Measurements from ENCODE around the gene SEC24D.

The SEC24D gene

DNA sequence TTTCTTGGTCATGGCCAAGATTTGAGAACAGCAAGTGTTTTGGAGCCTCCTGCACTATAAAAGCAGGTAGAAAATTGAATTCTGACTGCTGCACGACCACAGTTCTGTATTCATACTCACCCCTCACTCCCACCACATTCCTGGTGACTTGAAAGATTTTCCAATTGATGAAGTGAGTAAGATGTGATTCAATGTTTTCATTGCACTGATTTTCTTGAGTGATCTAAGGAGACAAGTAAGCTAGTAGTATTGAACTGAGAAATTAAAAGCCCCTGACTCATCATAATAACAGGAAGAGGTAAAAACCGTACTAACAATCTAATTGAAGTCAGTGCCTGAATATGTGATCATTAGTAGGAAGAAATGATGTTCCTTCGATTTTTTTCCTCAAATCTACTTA lies 6.1 kb upstream of the SEC24D start:
- Histone ChIP-seq H3K27me3 (ENCODE audit: control insufficient read depth in 1 of 2, insufficient read depth in 2 of 2, low read length in 2 of 2) (no peaks in the 10 kb centered on the region), H3K4me3 (ENCODE audit: low read length in 2 of 2) (no peak overlapping the region), H3K36me3 (ENCODE audit: control insufficient read depth in 2 of 2, insufficient read depth in 2 of 2, low read length in 2 of 2) (no peaks in the 10 kb centered on the region), H3K9ac (ENCODE audit: low read length in 2 of 2) (no peak overlapping the region), H3K27ac (ENCODE audit: low read length) (no peak overlapping the region), H3K4me1 (ENCODE audit: control insufficient read depth, insufficient read depth, low read length) (no peaks in the 10 kb centered on the region), H3K9me3 (ENCODE audit: control insufficient read depth in 2 of 2, low read length in 2 of 2) (no peaks in the 10 kb centered on the region)

DNA sequence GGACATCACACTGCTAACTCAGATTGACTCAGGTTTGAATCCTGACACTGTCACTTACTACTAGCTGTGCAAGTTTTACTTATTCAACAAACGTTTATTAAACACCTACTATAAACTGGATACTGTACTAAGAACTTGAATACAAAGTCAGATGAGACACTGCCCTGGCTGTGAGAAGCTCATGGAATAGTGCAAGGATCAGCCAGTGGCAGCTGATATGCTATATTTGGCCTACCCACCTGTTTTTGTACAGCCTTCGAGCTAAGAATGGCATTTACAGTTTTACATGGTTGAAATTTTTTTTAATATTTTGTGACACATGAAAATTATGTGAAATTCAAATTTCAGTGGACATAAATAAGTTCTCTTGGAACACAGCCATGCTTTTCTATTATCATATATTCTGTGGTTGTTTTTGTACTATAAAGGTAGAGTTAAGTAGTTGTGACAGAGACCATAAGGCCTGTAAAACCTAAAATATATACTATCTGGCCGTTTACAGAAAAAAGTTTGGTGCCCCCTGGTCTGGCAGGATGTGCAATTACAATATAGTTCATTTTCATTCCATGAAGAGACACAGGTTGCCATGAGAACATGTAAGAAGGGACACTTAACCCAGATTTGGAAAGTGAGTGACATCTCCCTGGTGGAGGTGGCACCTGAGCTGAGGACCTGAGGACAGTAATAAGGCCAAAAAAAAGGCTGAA lies 3.4 kb upstream of the SEC24D start:
- Histone ChIP-seq H3K4me3 (ENCODE audit: low read length in 2 of 2) (no peak overlapping the region), H3K36me3 (ENCODE audit: control insufficient read depth in 2 of 2, insufficient read depth in 2 of 2, low read length in 2 of 2) (no peaks in the 10 kb centered on the region), H3K4me1 (ENCODE audit: control insufficient read depth, insufficient read depth, low read length) (peaks cover 9% of the 10 kb centered on the region), H3K27me3 (ENCODE audit: control insufficient read depth in 1 of 2, insufficient read depth in 2 of 2, low read length in 2 of 2) (no peaks in the 10 kb centered on the region), H3K9me3 (ENCODE audit: control insufficient read depth in 2 of 2, low read length in 2 of 2) (no peaks in the 10 kb centered on the region), H3K27ac (ENCODE audit: low read length) (no peak overlapping the region), H3K9ac (ENCODE audit: low read length in 2 of 2) (no peak overlapping the region)

DNA sequence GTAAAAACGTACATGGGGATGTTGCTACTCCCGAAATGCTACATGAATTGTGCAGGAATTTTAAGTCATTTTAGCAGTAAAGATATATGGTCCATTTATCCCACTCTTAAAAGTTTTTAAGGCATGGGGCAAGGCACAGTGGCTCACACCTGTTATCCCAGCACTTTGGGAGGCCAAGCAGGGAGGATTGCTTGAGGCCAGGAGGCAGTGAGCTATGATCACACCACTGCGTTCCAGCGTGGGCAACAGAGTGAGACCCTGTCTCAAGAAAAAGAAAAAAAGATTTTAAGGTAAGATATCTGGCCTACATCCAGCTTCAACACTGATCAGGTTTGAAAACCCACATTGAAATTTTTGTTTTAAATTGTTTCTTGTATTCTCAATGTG lies 1.2 kb upstream of the SEC24D start:
- H3K9me3 ChIP-seq (ENCODE audit: control insufficient read depth in 2 of 2, low read length in 2 of 2): no peaks in the 10 kb centered on the region
- no peak overlapping the region for H3K27ac ChIP-seq (ENCODE audit: low read length)
- H3K4me3 ChIP-seq (ENCODE audit: low read length in 2 of 2): no peak overlapping the region
- H3K4me1 ChIP-seq (ENCODE audit: control insufficient read depth, insufficient read depth, low read length): peaks cover 9% of the 10 kb centered on the region
- peaks cover 3 to 6% of the 10 kb centered on the region in 2 donors for H3K36me3 ChIP-seq (ENCODE audit: control insufficient read depth in 2 of 2, insufficient read depth in 2 of 2, low read length in 2 of 2)
- H3K27me3 ChIP-seq (ENCODE audit: control insufficient read depth in 1 of 2, insufficient read depth in 2 of 2, low read length in 2 of 2): no peaks in the 10 kb centered on the region
- no peak overlapping the region for H3K9ac ChIP-seq (ENCODE audit: low read length in 2 of 2)

DNA sequence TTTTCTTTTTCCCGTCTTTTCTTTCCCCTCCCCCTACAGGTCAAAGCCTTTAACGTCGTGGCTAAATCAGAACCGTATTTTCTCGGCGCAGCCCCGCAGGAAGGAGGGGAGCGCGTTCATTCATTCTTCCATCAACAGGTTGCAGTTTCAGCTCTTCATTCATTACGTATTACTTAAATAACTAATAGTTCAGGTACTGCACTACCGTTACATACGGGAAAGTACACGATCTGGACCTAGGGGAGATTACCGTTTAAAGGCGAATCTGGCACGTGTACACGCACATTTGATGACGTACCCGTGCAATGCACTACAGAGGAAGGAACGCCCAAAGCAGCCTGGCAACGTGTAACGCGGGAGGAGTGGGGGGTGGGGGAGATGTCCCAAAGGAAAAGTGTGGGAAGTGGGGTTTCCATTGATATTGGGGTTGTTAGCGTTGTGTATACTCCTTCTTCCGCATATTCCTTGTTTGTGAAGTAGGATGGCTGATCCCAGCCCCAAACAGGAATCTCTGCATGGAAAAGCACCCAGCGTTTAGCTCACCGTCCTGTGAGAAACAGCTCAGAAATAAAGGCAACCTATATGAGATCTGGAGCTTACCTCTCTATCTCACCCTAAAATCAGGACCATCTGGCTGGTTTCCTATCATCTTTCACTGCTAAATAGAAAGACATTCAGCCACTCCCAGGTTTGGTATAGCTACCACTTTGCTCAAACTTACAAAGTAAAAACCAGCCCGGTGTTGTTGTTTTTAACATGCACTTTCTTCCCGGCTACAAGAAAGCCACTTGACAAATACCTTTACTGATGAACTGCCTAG lies 585 bp upstream of the SEC24D start:
- H3K4me1 ChIP-seq (ENCODE audit: control insufficient read depth, insufficient read depth, low read length): peaks cover 9% of the 10 kb centered on the region
- no peaks in the 10 kb centered on the region for H3K27me3 ChIP-seq (ENCODE audit: control insufficient read depth in 1 of 2, insufficient read depth in 2 of 2, low read length in 2 of 2)
- H3K4me3 ChIP-seq (ENCODE audit: low read length in 2 of 2): peak overlapping the region; percentile 90 to 91
- peak overlapping the region; percentile 58 for H3K27ac ChIP-seq (ENCODE audit: low read length)
- peaks cover 3 to 10% of the 10 kb centered on the region in 2 donors for H3K36me3 ChIP-seq (ENCODE audit: control insufficient read depth in 2 of 2, insufficient read depth in 2 of 2, low read length in 2 of 2)
- no peaks in the 10 kb centered on the region for H3K9me3 ChIP-seq (ENCODE audit: control insufficient read depth in 2 of 2, low read length in 2 of 2)
- H3K9ac ChIP-seq (ENCODE audit: low read length in 2 of 2): peak overlapping the region; percentile 85 to 88

DNA sequence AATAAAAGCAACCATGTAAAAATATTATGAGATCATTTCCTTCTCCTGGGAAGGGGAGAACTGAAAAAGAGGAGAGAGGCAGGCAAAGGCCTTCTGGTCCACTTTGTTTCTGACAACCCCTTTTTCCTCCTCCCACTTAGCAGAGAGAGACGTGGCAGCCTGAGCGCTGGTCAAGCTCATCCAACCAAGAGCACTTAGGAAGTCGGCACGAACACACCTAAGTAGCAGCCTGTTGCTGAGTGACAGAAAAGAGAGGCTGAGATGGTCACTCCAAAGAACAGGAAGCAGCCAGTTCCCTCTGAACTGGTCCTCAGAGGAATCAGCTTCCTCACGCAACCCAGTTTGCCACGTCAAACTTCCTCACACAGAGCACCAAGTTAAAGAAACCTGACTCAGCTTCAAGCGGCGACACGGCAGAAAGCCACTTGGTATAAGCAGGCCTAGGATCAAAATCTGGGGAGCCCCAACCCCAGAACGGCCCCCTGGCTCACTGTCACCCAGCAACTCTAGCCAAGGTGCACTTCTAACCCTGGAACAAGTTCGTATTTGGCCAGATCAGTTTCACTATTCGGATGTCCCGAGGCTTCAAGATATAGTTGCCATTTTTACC lies 861 bp downstream of the SEC24D start:
- Histone ChIP-seq H3K27me3 (ENCODE audit: control insufficient read depth in 1 of 2, insufficient read depth in 2 of 2, low read length in 2 of 2) (no peaks in the 10 kb centered on the region), H3K4me1 (ENCODE audit: control insufficient read depth, insufficient read depth, low read length) (peaks cover 9% of the 10 kb centered on the region), H3K27ac (ENCODE audit: low read length) (peak overlapping the region; percentile 87), H3K9me3 (ENCODE audit: control insufficient read depth in 2 of 2, low read length in 2 of 2) (no peaks in the 10 kb centered on the region), H3K36me3 (ENCODE audit: control insufficient read depth in 2 of 2, insufficient read depth in 2 of 2, low read length in 2 of 2) (peaks cover 3 to 17% of the 10 kb centered on the region in 2 donors), H3K9ac (ENCODE audit: low read length in 2 of 2) (peak overlapping the region; percentile 85 to 90), H3K4me3 (ENCODE audit: low read length in 2 of 2) (peak overlapping the region; percentile 88 to 90)

DNA sequence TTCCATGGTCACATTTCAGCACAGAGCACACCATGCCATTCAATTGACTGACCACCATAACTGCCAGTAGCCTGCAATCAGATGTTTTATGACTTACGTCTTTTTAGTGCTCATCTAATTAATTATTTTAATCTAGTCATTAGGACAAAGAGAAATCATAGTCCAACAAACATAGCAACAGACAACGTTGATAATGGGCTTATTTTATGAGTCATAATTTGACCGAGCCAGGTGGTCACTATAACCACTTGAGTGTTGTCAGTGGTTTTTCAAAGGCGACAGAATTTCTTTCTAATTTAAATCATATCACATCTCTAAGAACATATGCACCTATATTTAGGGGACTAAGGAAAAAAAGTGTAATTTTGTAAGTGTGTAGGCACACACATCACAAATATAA lies 1.9 kb downstream of the SEC24D start:
- Histone ChIP-seq H3K9ac (ENCODE audit: low read length in 2 of 2) (no peak overlapping the region), H3K27me3 (ENCODE audit: control insufficient read depth in 1 of 2, insufficient read depth in 2 of 2, low read length in 2 of 2) (no peaks in the 10 kb centered on the region), H3K27ac (ENCODE audit: low read length) (no peak overlapping the region), H3K36me3 (ENCODE audit: control insufficient read depth in 2 of 2, insufficient read depth in 2 of 2, low read length in 2 of 2) (peaks cover 3 to 21% of the 10 kb centered on the region in 2 donors), H3K4me1 (ENCODE audit: control insufficient read depth, insufficient read depth, low read length) (peaks cover 9% of the 10 kb centered on the region), H3K9me3 (ENCODE audit: control insufficient read depth in 2 of 2, low read length in 2 of 2) (no peaks in the 10 kb centered on the region), H3K4me3 (ENCODE audit: low read length in 2 of 2) (no peak overlapping the region)

DNA sequence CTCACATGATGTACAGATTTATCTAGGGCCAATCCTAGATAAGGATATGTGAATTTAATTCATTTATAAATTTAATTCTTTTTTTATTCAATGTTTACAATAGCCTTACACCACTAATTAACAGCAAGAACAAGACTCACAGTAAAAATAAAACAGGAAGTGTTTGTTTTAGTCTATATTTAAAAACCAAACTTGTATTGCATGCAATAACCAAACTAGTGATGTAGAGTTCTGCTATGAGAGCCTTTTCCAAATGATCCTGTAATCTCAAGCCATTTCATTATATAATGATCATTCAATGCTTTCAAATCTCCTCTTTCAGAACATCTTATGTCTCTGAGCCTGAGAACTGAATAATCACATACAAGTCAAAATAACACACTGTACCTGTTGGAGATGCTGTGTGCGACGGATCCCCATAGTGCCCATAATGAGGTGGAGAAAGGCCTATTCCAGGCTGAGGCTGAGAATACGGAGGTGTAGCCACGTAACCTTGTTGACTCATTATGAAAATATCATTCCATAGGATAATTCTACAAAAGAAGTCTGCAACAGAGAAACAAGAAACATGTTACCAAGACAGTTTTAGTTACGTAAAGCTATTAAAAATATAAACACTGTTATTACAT lies 2.6 kb downstream of the SEC24D start:
- Histone ChIP-seq H3K4me3 (ENCODE audit: low read length in 2 of 2) (no peak overlapping the region), H3K4me1 (ENCODE audit: control insufficient read depth, insufficient read depth, low read length) (peaks cover 9% of the 10 kb centered on the region), H3K9ac (ENCODE audit: low read length in 2 of 2) (no peak overlapping the region)

DNA sequence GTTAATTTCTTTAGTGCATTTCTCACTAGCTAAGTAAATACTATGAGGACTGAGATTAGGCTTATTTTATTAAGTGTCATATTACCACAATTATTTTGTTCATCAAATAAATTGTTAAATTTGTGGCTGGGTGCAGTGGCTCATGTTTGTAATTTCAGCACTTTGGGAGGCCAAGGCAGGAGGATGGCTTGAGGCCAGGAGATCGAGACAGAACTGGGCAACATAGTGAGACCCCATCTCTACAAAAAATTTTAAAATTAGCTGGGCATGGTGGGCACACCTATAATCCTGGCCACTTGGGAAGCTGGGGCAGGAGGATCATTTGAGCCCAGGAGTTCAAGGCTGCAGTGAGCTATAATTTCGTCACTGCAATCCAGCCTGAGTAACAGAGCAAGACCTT lies 6.8 kb downstream of the SEC24D start:
- Histone ChIP-seq H3K4me3 (ENCODE audit: low read length in 2 of 2) (no peak overlapping the region), H3K9ac (ENCODE audit: low read length in 2 of 2) (no peak overlapping the region), H3K27me3 (ENCODE audit: control insufficient read depth in 1 of 2, insufficient read depth in 2 of 2, low read length in 2 of 2) (no peaks in the 10 kb centered on the region), H3K9me3 (ENCODE audit: control insufficient read depth in 2 of 2, low read length in 2 of 2) (no peaks in the 10 kb centered on the region), H3K36me3 (ENCODE audit: control insufficient read depth in 2 of 2, insufficient read depth in 2 of 2, low read length in 2 of 2) (peaks cover 10 to 33% of the 10 kb centered on the region in 2 donors), H3K27ac (ENCODE audit: low read length) (no peak overlapping the region), H3K4me1 (ENCODE audit: control insufficient read depth, insufficient read depth, low read length) (peaks cover 8% of the 10 kb centered on the region)

More for the DNA sequence above, 2.6 kb downstream of the SEC24D start:
- Histone ChIP-seq H3K27me3 (ENCODE audit: control insufficient read depth in 1 of 2, insufficient read depth in 2 of 2, low read length in 2 of 2) (no peaks in the 10 kb centered on the region), H3K36me3 (ENCODE audit: control insufficient read depth in 2 of 2, insufficient read depth in 2 of 2, low read length in 2 of 2) (peaks cover 3 to 25% of the 10 kb centered on the region in 2 donors), H3K9me3 (ENCODE audit: control insufficient read depth in 2 of 2, low read length in 2 of 2) (no peaks in the 10 kb centered on the region), H3K27ac (ENCODE audit: low read length) (no peak overlapping the region)

DNA sequence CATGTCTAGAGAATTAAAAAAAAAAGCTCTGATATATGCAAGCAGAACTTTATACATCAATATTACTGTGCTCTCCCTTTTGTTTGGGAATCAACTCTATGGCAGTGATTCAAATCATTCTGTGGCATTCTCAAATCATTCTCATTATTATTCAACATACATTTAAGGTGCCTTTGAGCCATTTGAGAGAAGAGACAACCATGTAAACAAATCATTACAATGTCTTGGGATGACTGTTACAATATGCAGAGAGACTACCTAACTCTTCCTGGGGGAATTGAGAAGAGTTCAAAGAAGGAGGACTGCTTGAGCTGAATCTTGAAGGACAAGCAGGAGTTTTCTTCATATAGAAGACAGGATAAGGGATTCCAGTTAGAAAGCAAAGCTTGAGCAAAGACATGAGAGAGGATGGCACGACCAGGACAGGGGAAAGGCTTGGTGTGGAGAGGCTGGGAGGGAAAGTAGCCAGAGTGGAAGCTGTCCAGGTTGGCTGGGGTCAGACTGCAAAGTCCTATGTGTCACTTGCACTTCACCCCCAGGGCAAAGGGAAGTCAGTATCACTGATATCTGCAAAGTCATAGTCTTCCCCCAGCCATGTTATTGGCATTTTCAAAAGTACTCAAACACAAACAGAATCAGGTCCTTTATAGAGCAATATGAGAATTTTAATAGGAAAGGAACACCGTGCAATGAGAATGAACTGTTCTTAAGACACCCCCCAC lies 9.0 kb downstream of the SEC24D start:
- H3K4me1 ChIP-seq (ENCODE audit: control insufficient read depth, insufficient read depth, low read length): peaks cover 9% of the 10 kb centered on the region
- peaks cover 20 to 37% of the 10 kb centered on the region in 2 donors for H3K36me3 ChIP-seq (ENCODE audit: control insufficient read depth in 2 of 2, insufficient read depth in 2 of 2, low read length in 2 of 2)
- no peaks in the 10 kb centered on the region for H3K9me3 ChIP-seq (ENCODE audit: control insufficient read depth in 2 of 2, low read length in 2 of 2)
- no peak overlapping the region for H3K9ac ChIP-seq (ENCODE audit: low read length in 2 of 2)
- no peaks in the 10 kb centered on the region for H3K27me3 ChIP-seq (ENCODE audit: control insufficient read depth in 1 of 2, insufficient read depth in 2 of 2, low read length in 2 of 2)
- H3K27ac ChIP-seq (ENCODE audit: low read length): no peak overlapping the region
- H3K4me3 ChIP-seq (ENCODE audit: low read length in 2 of 2): no peak overlapping the region

DNA sequence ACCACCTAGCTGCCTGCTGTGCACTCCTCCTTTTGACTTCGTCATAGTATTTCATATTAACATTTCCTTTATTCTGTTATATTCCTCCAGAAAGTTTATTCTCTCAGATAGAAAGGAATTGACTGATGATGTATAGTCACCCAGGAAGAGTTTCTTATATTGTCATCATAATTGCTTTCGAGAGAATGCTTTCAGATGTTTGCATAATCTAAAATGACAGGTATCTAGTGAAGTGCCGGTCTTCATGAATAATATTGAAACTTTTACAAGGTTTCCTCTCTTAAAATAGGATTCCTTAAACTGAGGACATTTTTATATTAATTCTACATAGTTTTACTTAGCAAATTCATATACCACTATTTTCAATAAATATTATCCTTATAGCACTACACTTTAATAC lies 10.1 kb downstream of the SEC24D start:
- Histone ChIP-seq H3K4me1 (ENCODE audit: control insufficient read depth, insufficient read depth, low read length) (peaks cover 9% of the 10 kb centered on the region), H3K9ac (ENCODE audit: low read length in 2 of 2) (no peak overlapping the region), H3K4me3 (ENCODE audit: low read length in 2 of 2) (no peak overlapping the region), H3K27ac (ENCODE audit: low read length) (no peak overlapping the region), H3K27me3 (ENCODE audit: control insufficient read depth in 1 of 2, insufficient read depth in 2 of 2, low read length in 2 of 2) (no peaks in the 10 kb centered on the region), H3K36me3 (ENCODE audit: control insufficient read depth in 2 of 2, insufficient read depth in 2 of 2, low read length in 2 of 2) (peaks cover 20 to 28% of the 10 kb centered on the region in 2 donors), H3K9me3 (ENCODE audit: control insufficient read depth in 2 of 2, low read length in 2 of 2) (no peaks in the 10 kb centered on the region)

Data from stomach smooth muscle (tissue), 2 donors.